MCF 10A (cell line): ENCODE data around the gene TRIM17. TPM values are rescaled to one million over a fixed set of nuclear protein-coding genes. Genes with fewer than 3 reads are reported as not detected.

Experiments used
- BruUV-seq: library from RNA; stranded (reverse); fragments of 400-500 nt; replicated peaks from 2 replicates; lab custom pipeline; 2021; lab: Mats Ljungman, UMichigan
- CTCF ChIA-PET: fragments of 300-600 bp; sonication (Branson Sonifier 250); formaldehyde crosslinking; extraction: SDS; loops from one replicate; lab custom pipeline; 2021; ENCODE audit warnings: antibody characterized with exemption, inconsistent platforms; lab: Yijun Ruan, JAX
- POLR2A ChIA-PET: fragments of 300-600, 350-650 bp; sonication (Branson Sonifier 250); formaldehyde crosslinking; extraction: SDS; loops from one replicate; lab custom pipeline; 2020; ENCODE audit warnings: antibody characterized with exemption, inconsistent platforms; lab: Yijun Ruan, JAX
- DNase-seq: peaks from one replicate; pipeline ENCODE4 v3.0.0-alpha.2; 2018; ENCODE audit not compliant: unreplicated experiment
- H3K27ac Mint-ChIP-seq: one replicate; pipeline ENCODE4 v1.8.0; 2022; ENCODE audit warnings: mild to moderate bottlenecking, low read depth, mixed read lengths; ENCODE audit not compliant: unreplicated experiment
- H3K27me3 Mint-ChIP-seq: one replicate; pipeline ENCODE4 v1.8.0; 2022; ENCODE audit warnings: mixed read lengths; ENCODE audit not compliant: insufficient read depth, unreplicated experiment
- H3K36me3 Mint-ChIP-seq: one replicate; pipeline ENCODE4 v1.8.0; 2022; ENCODE audit warnings: mild to moderate bottlenecking, moderate library complexity, mixed read lengths; ENCODE audit not compliant: insufficient read depth, unreplicated experiment
- H3K4me1 Mint-ChIP-seq: one replicate; pipeline ENCODE4 v1.8.0; 2022; ENCODE audit warnings: mixed read lengths; ENCODE audit not compliant: insufficient read depth, unreplicated experiment
- H3K4me3 Mint-ChIP-seq: one replicate; pipeline ENCODE4 v1.8.0; 2022; ENCODE audit warnings: mild to moderate bottlenecking, moderate library complexity, mixed read lengths; ENCODE audit not compliant: unreplicated experiment
- H3K9me3 Mint-ChIP-seq: one replicate; pipeline ENCODE4 v1.8.0; 2022; ENCODE audit warnings: mixed read lengths; ENCODE audit not compliant: unreplicated experiment
- intact Hi-C: fragments of 100-400 bp; cut with micrococcal nuclease; formaldehyde crosslinking; loops from 2 replicates; pipeline ENCODE4 v1.14.1; 2022
- total RNA-seq: library from RNA; stranded (reverse); gene quantifications from 2 replicates; pipeline ENCODE4 v1.2.3, GENCODE V29; 2022
- TF ChIP-seq, protein P1 (sequence below): fragments of 200-600 bp; IDR thresholded peaks from one replicate; pipeline ENCODE4 v1.8.0; 2022; ENCODE audit warnings: antibody characterized with exemption, mild to moderate bottlenecking; ENCODE audit not compliant: unreplicated experiment

Gene TRIM17
- total RNA-seq, 1 experiment from 2014 or later: not detected

DNA sequence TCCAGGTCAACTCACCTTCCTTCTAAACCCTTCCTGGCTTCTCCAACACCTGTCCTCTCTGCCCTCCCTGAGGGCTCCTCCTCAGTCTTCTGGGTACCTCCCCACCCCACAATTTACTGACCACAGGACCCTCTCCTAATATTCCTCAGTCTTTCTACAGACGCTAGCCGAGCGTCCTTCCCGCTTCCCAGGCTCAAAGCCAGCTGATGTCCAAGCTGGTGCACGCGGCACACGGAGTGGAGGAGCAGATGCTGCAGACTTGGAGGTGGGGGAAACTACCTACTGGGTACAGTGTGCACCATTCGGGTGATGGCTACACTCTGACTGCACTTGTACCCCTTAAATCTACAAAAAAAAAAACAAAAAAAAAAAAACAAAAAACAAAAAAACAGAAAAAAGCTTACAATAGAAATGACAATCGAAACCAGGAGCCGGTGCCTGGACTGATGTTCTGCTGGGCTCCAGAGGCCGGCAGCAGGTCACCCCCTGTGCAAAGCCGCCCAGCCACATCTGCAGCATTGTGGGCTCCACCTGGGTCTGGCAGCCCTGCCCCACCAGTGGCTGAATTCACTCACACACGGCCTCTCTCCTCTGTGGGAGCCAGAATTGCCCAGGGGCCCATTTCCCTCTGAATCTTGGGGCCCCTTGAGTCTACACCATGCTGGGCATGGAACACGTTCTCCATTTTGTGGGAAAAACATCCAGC is 17.0 kb downstream of the TRIM17 start:
- BruUV-seq: no TSS peak
- H3K36me3 Mint-ChIP-seq: peaks cover 73% of the 10 kb centered on the region
- CTCF ChIA-PET: interaction anchor here (0.6 kb wide), 2 partner anchors 89 to 243 kb away, joined by 3 read pairs; no protein-coding TSS in a partner anchor

DNA sequence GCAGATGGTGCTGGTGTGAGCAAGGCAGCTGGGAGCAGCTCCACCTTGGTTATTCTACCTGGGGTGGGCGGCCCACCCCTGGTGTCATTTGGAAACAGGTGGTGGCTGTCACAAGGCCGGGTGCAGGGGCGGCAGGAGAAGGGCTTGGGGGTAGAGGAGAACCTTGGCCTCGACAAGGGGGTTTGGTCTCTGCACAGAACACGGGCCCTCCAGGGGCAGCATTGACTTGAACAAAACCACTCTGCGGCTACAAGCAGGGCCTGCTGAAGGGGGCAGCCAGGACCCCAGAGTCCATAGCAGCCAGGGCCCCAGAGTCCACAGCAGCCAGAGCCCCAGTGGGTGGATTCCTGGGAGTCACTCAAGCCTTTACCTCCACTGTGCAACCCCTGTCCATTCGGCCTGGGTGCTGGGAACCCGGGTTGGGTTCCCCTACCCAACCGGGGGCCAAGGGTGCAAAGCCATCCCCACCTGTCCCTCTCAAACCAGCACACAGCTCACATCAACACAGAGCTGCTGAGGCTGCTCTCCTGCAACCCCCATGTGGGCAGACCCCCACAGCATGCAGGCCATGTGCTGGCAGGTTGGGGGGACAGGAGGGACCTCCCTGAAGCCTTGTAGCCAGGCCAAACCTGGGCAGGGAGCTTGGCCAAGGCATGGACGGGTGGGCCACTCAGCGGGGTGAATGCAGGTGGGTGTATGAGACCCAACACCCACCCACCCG is 17.8 kb downstream of the TRIM17 start:
- H3K36me3 Mint-ChIP-seq: peaks cover 73% of the 10 kb centered on the region
- BruUV-seq: no TSS peak
- CTCF ChIA-PET: interaction anchor here (0.6 to 1.3 kb wide), 3 partner anchors 7 to 237 kb away, joined by 3 to 4 read pairs (median 3); no protein-coding TSS in a partner anchor

More for the DNA sequence above, 17.0 kb downstream of the TRIM17 start:
- peak overlapping the region; percentile 68 for H3K27ac Mint-ChIP-seq
- H3K27me3 Mint-ChIP-seq: no peaks in the 10 kb centered on the region
- peaks cover 26% of the 10 kb centered on the region for H3K4me1 Mint-ChIP-seq
- POLR2A ChIA-PET: no interaction called here
- TF ChIP-seq, protein P1, sequence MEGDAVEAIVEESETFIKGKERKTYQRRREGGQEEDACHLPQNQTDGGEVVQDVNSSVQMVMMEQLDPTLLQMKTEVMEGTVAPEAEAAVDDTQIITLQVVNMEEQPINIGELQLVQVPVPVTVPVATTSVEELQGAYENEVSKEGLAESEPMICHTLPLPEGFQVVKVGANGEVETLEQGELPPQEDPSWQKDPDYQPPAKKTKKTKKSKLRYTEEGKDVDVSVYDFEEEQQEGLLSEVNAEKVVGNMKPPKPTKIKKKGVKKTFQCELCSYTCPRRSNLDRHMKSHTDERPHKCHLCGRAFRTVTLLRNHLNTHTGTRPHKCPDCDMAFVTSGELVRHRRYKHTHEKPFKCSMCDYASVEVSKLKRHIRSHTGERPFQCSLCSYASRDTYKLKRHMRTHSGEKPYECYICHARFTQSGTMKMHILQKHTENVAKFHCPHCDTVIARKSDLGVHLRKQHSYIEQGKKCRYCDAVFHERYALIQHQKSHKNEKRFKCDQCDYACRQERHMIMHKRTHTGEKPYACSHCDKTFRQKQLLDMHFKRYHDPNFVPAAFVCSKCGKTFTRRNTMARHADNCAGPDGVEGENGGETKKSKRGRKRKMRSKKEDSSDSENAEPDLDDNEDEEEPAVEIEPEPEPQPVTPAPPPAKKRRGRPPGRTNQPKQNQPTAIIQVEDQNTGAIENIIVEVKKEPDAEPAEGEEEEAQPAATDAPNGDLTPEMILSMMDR: no peak
- H3K9me3 Mint-ChIP-seq: no peaks in the 10 kb centered on the region
- no peak for DNase-seq
- no peak overlapping the region for H3K4me3 Mint-ChIP-seq
- intact Hi-C loops: loop anchor here (10.0 kb wide), 1 partner anchor 405 kb away; no protein-coding TSS in a partner anchor

GRCh38 chr1:228397966-228398365 is 18.7 kb downstream of the TRIM17 start:
- H3K27me3 Mint-ChIP-seq: no peaks in the 10 kb centered on the region
- intact Hi-C loops: loop anchor here (10.0 kb wide), 1 partner anchor 403 kb away; no protein-coding TSS in a partner anchor
- no peak for DNase-seq
- H3K4me3 Mint-ChIP-seq: no peak overlapping the region
- H3K9me3 Mint-ChIP-seq: no peaks in the 10 kb centered on the region
- CTCF ChIA-PET: interaction anchor here (1.1 to 1.3 kb wide), 2 partner anchors 8 to 14 kb away, joined by 3 to 4 read pairs; no protein-coding TSS in a partner anchor
- H3K4me1 Mint-ChIP-seq: peaks cover 21% of the 10 kb centered on the region
- no TSS peak for BruUV-seq
- TF ChIP-seq, protein P1: no peak
- peaks cover 78% of the 10 kb centered on the region for H3K36me3 Mint-ChIP-seq
- H3K27ac Mint-ChIP-seq: no peak overlapping the region
- POLR2A ChIA-PET: no interaction called here

More for the DNA sequence above, 17.8 kb downstream of the TRIM17 start:
- no peak overlapping the region for H3K4me3 Mint-ChIP-seq
- no peaks in the 10 kb centered on the region for H3K9me3 Mint-ChIP-seq
- no peak for DNase-seq
- peak overlapping the region; percentile 68 for H3K27ac Mint-ChIP-seq
- intact Hi-C loops: loop anchor here (10.0 kb wide), 1 partner anchor 404 kb away; no protein-coding TSS in a partner anchor
- TF ChIP-seq, protein P1: no peak
- no peaks in the 10 kb centered on the region for H3K27me3 Mint-ChIP-seq
- POLR2A ChIA-PET: no interaction called here
- H3K4me1 Mint-ChIP-seq: peaks cover 22% of the 10 kb centered on the region
